ENCODE measurements around the gene MAPK12.
"Not testable (repeated sequence)": the region's sequence is repeated elsewhere in the genome, so short reads cannot be mapped to it uniquely, and the experiment has no call there.

MAPK12 gene

GRCh38 chr22:50210378-50211139 is 50.9 kb downstream of the MAPK12 start:
- DNase-seq: peak; percentile 2

- peak; percentile 83 for DNase-seq
These were observed 51.6 kb downstream of the MAPK12 start for GRCh38 chr22:50209893-50210292.

- DNase-seq: no peak
These were observed 52.3 kb downstream of the MAPK12 start for GRCh38 chr22:50208939-50209892.

- DNase-seq: peak; percentile 6
These were observed 53.0 kb downstream of the MAPK12 start for GRCh38 chr22:50208430-50208938.

GRCh38 chr22:50207383-50208140 is 53.9 kb downstream of the MAPK12 start:
- no peak for DNase-seq

- DNase-seq: no peak
These were observed 54.9 kb downstream of the MAPK12 start for GRCh38 chr22:50206599-50206998.

GRCh38 chr22:50205781-50206569 is 55.5 kb downstream of the MAPK12 start:
- no peak for DNase-seq

GRCh38 chr22:50204998-50205397 is 56.5 kb downstream of the MAPK12 start:
- DNase-seq: not testable (repeated sequence)

GRCh38 chr22:50204571-50204970 is 56.9 kb downstream of the MAPK12 start:
- DNase-seq: no peak

GRCh38 chr22:50203288-50203687 is 58.2 kb downstream of the MAPK12 start:
- DNase-seq: no peak

Data from CD4-positive, alpha-beta T cell treated with Interleukin-17A for 4 hours (primary cell).